Colonic mucosa (tissue), 4 donors: ENCODE data around the gene PLK1. TPM values are rescaled to one million over a fixed set of nuclear protein-coding genes. Genes with fewer than 3 reads are reported as not detected.

Experiments
- DNase-seq: peaks from one replicate; pipeline ENCODE4 v3.0.0-alpha.2; 2020
- H3K27ac ChIP-seq: fragments of 200-600 bp; one replicate; pipeline ENCODE4 v1.8.0; 2021
- H3K27me3 ChIP-seq: fragments of 200-600 bp; one replicate; pipeline ENCODE4 v1.8.0; 2021
- H3K36me3 ChIP-seq: fragments of 200-600 bp; one replicate; pipeline ENCODE4 v1.8.0; 2021
- H3K4me1 ChIP-seq: fragments of 200-600 bp; one replicate; pipeline ENCODE4 v1.8.0; 2021; ENCODE audit warnings: mild to moderate bottlenecking
- H3K4me3 ChIP-seq: fragments of 200-600 bp; one replicate; pipeline ENCODE4 v1.8.0; 2021
- H3K9ac ChIP-seq, 2 donors: one replicate each; pipeline ENCODE4 v1.7.0; 2013; ENCODE audit warnings: control low read depth in 2 of 2, low read depth in 2 of 2, low read length in 2 of 2
- H3K9me3 ChIP-seq: fragments of 200-600 bp; one replicate; pipeline ENCODE4 v1.8.0; 2021
- intact Hi-C: fragments of 100-400 bp; cut with DNase I; formaldehyde crosslinking; loops from one replicate; pipeline ENCODE4 v1.14.1; 2022
- total RNA-seq, 2 donors: library from RNA; stranded (reverse); fragmentation: NEBNext Ultra II Directional in 1 of 2; extraction: Animal tissue kit (Norgen Biotek cat#: 25700) in 1 of 2; gene quantifications; one replicate each; pipeline ENCODE4 v1.2.1, GENCODE V29; 2021
- TF ChIP-seq, protein P1 (sequence below): fragments of 200-600 bp; IDR thresholded peaks from one replicate; pipeline ENCODE4 v1.8.0; 2022; ENCODE audit warnings: antibody characterized with exemption, mild to moderate bottlenecking
- donor health status: healthy.
- donor health status: DM: no; HTN: no; CAD: no.
- donor health status: DM: no; HTN: no; CAD: no.

The PLK1 gene
- total RNA-seq, 2 donors from 2014 or later, result 17.6 to 84.7 TPM

DNA sequence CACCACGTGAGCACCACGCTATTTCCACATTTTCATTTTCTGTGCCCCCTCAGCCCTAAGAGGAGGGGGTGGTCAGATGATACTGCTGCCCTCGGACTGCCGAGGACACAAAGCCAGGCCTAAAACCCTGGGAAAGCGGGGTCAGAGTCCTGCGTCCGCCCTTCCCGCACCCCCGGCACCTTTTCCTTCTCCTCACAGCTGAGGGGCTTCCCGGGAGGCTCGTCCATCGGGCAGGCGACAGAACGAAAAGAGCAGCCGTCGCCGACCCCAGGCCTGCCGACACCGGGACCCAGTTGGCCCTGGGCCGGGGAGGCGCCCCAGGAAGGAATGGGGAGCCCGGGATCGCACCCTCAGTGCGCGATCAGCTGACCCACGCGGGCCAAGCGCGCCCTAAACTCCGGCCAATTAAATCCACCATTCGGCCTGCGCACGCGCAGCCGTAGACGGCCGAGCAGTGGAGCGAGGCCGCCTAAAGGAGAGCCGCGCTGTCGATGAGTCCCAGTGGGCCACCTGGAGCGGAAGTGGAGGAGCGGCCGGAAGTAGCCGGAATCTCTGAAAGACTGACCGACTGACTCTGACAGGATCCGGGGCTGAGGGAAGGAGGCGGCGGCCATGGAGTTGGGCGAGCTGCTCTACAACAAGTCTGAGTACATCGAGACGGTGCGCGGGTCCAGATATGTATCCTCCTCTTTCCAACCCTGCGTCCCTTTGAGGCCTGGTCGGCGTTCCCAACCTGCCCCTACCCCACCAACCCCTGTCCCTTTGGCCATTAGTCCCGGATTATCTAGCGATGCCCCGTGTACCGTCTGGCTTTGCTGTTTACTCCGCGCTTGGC is 37.5 kb upstream of the PLK1 start, which contains the start of the genes DCTN5 and PALB2:
DCTN5 (plus strand) TSS at position 536 of the 835 bp plus-strand sequence; CDS start at position 613, 77 bp downstream.
PALB2 (minus strand) TSS at position 380 of the 835 bp plus-strand sequence; CDS start at position 227, 153 bp downstream.
- H3K9ac ChIP-seq, result peak within 1 kb of the TSS; percentile 93 to 95
- peak within 1 kb of the TSS; percentile 99 for H3K4me3 ChIP-seq
- H3K9me3 ChIP-seq, result no peaks in the 10 kb centered on the region
- TF ChIP-seq, protein P1, sequence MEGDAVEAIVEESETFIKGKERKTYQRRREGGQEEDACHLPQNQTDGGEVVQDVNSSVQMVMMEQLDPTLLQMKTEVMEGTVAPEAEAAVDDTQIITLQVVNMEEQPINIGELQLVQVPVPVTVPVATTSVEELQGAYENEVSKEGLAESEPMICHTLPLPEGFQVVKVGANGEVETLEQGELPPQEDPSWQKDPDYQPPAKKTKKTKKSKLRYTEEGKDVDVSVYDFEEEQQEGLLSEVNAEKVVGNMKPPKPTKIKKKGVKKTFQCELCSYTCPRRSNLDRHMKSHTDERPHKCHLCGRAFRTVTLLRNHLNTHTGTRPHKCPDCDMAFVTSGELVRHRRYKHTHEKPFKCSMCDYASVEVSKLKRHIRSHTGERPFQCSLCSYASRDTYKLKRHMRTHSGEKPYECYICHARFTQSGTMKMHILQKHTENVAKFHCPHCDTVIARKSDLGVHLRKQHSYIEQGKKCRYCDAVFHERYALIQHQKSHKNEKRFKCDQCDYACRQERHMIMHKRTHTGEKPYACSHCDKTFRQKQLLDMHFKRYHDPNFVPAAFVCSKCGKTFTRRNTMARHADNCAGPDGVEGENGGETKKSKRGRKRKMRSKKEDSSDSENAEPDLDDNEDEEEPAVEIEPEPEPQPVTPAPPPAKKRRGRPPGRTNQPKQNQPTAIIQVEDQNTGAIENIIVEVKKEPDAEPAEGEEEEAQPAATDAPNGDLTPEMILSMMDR, result no peak
- H3K4me1 ChIP-seq, result peaks cover 3% of the 10 kb centered on the region
- DNase-seq, result peak; percentile 94
- H3K27ac ChIP-seq, result peak within 1 kb of the TSS; percentile 72
- H3K36me3 ChIP-seq, result no peaks in the 10 kb centered on the region
- H3K27me3 ChIP-seq, result no peaks in the 10 kb centered on the region
- intact Hi-C loops, result no loop called here

DNA sequence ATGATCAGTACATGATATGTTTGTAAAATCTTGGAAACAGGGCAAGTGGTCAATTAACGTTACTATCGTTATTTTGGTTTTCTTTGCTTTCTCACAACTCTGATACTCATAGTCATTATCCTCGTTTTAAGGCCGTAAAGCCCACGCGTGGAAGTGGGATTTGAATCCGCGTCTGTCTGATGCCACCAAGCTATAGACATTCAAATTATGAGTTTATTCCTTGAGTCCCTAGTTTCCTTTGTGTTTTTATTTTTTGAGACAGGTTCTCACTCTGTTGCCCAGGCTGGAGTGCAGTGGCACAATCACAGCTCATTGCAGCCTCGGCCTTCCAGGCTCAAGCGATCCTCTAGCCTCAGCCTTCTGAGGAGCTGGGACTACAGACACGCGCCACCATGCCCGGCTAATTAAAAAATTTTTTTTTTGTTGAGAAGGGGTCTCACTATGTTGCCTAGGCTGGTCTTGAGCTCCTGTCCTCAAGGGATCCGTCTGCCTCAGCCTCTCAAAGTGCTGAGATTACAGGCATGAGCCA is 36.4 kb upstream of the PLK1 start:
- TF ChIP-seq, protein P1, result no peak
- intact Hi-C loops, result no loop called here
- peaks cover 3% of the 10 kb centered on the region for H3K4me1 ChIP-seq
- no peaks in the 10 kb centered on the region for H3K9me3 ChIP-seq
- H3K27ac ChIP-seq, result no peak overlapping the region
- peak overlapping the region; percentile 99 for H3K4me3 ChIP-seq
- H3K27me3 ChIP-seq, result no peaks in the 10 kb centered on the region
- DNase-seq, result no peak
- H3K36me3 ChIP-seq, result no peaks in the 10 kb centered on the region
- peak overlapping the region; percentile 93 to 95 for H3K9ac ChIP-seq

DNA sequence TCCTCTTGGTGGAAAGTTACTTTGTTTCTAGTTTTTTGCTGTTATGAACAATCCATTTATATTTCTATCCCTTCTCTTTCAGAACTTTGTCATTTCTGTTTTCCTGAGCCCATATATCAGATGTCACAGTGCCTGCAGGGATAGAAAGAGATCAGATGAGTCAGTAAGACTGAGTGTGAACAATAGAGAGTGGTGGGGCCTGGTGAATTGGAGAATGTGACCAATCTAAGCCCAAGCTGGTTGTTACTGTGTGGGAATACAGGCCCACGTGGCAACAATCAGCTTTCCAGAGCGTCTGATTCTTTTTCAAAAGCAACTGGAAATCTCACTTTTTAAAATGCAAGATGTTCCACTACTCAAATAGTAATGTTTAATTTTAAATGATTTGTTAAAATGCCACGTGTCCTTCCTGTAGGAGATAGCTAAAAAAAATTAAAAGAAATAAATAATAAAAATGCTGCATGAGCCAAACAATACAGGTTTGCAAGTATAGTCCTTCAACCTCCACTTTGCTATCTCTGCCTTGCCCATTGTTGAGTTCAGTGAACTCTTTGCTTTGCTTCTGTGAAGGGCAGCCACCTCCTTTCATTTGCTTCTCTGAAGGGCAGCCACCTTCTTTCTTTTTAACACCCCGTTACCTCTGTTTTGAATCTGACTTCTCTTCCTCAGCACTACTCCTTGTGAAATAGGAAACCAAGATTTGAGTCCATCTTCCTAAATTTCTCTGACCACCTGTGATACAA is 27.8 kb upstream of the PLK1 start:
- intact Hi-C loops, result no loop called here
- H3K36me3 ChIP-seq, result no peaks in the 10 kb centered on the region
- H3K9ac ChIP-seq, result no peak overlapping the region
- H3K27ac ChIP-seq, result no peak overlapping the region
- no peaks in the 10 kb centered on the region for H3K9me3 ChIP-seq
- DNase-seq, result no peak
- H3K4me3 ChIP-seq, result no peak overlapping the region
- H3K27me3 ChIP-seq, result no peaks in the 10 kb centered on the region
- no peaks in the 10 kb centered on the region for H3K4me1 ChIP-seq
- TF ChIP-seq, protein P1, result no peak

DNA sequence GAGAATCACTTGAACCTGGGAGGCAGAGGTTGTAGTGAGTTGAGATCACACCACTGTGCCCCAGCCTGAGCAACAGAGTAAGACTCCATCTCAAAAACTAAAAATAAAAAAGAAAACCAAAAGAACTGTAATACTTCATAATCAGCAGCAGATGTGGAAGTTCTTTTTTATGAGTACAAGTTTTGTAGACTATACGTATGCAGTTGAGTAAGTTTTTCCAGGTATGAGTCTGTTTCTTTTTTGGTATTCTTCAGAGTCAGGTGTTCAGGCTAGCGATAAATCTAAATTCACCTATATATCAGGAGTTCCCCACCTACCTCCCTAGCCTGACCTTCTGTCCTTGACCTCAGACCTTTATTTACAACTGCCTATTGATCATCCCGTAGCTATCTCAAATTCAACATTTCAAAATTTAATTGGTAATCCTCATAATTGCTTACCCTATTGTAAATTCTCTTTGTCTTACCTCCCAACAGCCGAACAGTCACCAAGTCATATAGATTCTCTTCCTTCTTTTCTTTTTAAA is 26.7 kb upstream of the PLK1 start:
- H3K4me1 ChIP-seq, result no peaks in the 10 kb centered on the region
- H3K27ac ChIP-seq, result no peak overlapping the region
- TF ChIP-seq, protein P1, result no peak
- no peaks in the 10 kb centered on the region for H3K27me3 ChIP-seq
- H3K36me3 ChIP-seq, result no peaks in the 10 kb centered on the region
- no peak for DNase-seq
- no peak overlapping the region for H3K9ac ChIP-seq
- intact Hi-C loops, result no loop called here
- no peak overlapping the region for H3K4me3 ChIP-seq
- no peaks in the 10 kb centered on the region for H3K9me3 ChIP-seq

DNA sequence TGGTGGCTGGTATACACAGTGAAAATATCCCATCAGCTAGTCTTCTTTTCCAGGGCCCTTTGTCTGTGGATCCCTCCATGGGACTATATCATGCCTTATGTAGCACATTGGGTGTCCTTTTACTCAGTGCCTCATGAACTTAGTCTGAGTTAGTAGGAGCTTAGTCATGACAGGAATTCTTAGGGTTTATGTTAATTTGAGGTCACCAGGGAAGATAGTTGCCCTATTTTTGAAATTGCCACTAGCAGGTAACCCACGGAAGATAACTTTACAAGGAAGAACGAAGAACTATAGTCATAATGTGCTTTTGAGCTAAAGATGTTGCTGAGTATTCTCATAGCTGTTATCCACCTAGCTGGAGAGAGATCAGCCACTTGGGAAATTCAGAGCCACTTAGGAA is 14.8 kb upstream of the PLK1 start:
- TF ChIP-seq, protein P1, result no peak
- no peaks in the 10 kb centered on the region for H3K9me3 ChIP-seq
- no peak overlapping the region for H3K9ac ChIP-seq
- no peak for DNase-seq
- intact Hi-C loops, result no loop called here
- H3K4me1 ChIP-seq, result no peaks in the 10 kb centered on the region
- H3K4me3 ChIP-seq, result no peak overlapping the region
- H3K27ac ChIP-seq, result no peak overlapping the region
- H3K36me3 ChIP-seq, result peaks cover 20% of the 10 kb centered on the region
- no peaks in the 10 kb centered on the region for H3K27me3 ChIP-seq
